ENCODE measurements around the gene PADI3. TPM values are rescaled to one million over a fixed set of nuclear protein-coding genes. Genes with fewer than 3 reads are reported as not detected.

The PADI3 gene
- total RNA-seq, 3 donors from 2014 or later (not counting 1 experiment from before 2014, with no cell fraction given) = not detected

DNA sequence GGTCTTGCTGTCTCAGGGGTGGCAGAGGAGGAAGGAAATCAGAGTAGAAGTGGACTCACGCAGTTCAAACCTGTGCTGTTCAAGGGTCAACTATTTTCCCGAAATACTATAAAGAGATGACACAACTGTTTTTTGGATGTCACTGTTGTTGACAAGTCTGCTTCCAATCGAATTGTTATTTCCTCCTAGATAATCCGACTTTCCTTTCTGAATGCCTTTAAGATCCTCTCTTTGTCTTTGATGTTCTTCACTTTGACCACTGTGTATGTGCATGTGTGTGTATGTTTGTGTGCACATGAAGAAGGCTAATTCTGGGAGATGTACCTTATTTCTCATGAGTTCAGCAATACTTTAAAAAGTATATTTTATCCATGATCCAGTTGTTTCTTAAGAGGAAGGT, 80.7 kb downstream of the PADI3 start:
- Mint-ChIP-seq H3K27ac (no peak overlapping the region), H3K4me3 (no peak overlapping the region), H3K9me3 (no peaks in the 10 kb centered on the region), H3K4me1 (no peaks in the 10 kb centered on the region), H3K27me3 (ENCODE audit: low read depth in 2 of 2) (peaks cover 3 to 7% of the 10 kb centered on the region in 2 donors), H3K36me3 (no peaks in the 10 kb centered on the region)
- no peaks in the 10 kb centered on the region for H3K9me3 ChIP-seq (ENCODE audit: control insufficient read depth, insufficient read depth, low read length)
- TF ChIP-seq, protein P1, sequence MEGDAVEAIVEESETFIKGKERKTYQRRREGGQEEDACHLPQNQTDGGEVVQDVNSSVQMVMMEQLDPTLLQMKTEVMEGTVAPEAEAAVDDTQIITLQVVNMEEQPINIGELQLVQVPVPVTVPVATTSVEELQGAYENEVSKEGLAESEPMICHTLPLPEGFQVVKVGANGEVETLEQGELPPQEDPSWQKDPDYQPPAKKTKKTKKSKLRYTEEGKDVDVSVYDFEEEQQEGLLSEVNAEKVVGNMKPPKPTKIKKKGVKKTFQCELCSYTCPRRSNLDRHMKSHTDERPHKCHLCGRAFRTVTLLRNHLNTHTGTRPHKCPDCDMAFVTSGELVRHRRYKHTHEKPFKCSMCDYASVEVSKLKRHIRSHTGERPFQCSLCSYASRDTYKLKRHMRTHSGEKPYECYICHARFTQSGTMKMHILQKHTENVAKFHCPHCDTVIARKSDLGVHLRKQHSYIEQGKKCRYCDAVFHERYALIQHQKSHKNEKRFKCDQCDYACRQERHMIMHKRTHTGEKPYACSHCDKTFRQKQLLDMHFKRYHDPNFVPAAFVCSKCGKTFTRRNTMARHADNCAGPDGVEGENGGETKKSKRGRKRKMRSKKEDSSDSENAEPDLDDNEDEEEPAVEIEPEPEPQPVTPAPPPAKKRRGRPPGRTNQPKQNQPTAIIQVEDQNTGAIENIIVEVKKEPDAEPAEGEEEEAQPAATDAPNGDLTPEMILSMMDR (IDR thresholded peaks at IDR 0.05) = no peak
- no peaks in the 10 kb centered on the region for H3K27me3 ChIP-seq (ENCODE audit: control insufficient read depth, insufficient read depth, low read length)
- H3K4me3 ChIP-seq (ENCODE audit: low read length) = no peak overlapping the region
- ATAC-seq (no peak), DNase-seq (no peak)
- H3K36me3 ChIP-seq (ENCODE audit: control insufficient read depth, insufficient read depth, low read length) = no peaks in the 10 kb centered on the region
- H3K27ac ChIP-seq (ENCODE audit: low read length) = no peak overlapping the region
- 92% methylated on average over 4 of the region's 4 CpGs for WGBS (ENCODE audit: insufficient coverage)
- no peaks in the 10 kb centered on the region for H3K4me1 ChIP-seq (ENCODE audit: control insufficient read depth, insufficient read depth, low read length)
- intact Hi-C loops (cut with micrococcal nuclease) = no loop called here

DNA sequence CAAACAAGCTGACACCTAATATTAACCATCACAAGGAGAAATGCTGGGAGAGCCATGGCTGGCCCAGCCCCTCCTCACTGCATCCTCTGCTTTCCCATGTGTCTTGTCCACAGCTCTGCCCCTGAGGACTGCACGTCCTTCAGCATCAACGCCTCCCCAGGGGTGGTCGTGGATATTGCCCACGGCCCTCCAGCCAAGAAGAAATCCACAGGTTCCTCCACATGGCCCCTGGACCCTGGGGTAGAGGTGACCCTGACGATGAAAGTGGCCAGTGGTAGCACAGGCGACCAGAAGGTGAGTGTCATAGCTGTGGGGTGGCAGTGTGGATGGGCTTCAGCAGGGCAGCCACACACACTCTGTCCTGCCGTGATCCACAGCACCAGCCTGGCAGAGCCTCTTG, 82.0 kb downstream of the PADI3 start:
- ATAC-seq = no peak
- Mint-ChIP-seq H3K4me1 (no peaks in the 10 kb centered on the region), H3K27me3 (ENCODE audit: low read depth in 2 of 2) (peaks cover under 1 to 3% of the 10 kb centered on the region in 2 donors), H3K4me3 (no peak overlapping the region), H3K27ac (no peak overlapping the region), H3K36me3 (no peaks in the 10 kb centered on the region), H3K9me3 (no peaks in the 10 kb centered on the region)
- DNase-seq = no peak
- no peaks in the 10 kb centered on the region for H3K9me3 ChIP-seq (ENCODE audit: control insufficient read depth, insufficient read depth, low read length)
- no peaks in the 10 kb centered on the region for H3K27me3 ChIP-seq (ENCODE audit: control insufficient read depth, insufficient read depth, low read length)
- TF ChIP-seq, protein P1 (IDR thresholded peaks at IDR 0.05) = no peak
- H3K27ac ChIP-seq (ENCODE audit: low read length) = no peak overlapping the region
- no peaks in the 10 kb centered on the region for H3K4me1 ChIP-seq (ENCODE audit: control insufficient read depth, insufficient read depth, low read length)
- 87% methylated on average over 7 of the region's 7 CpGs for WGBS (ENCODE audit: insufficient coverage)
- H3K36me3 ChIP-seq (ENCODE audit: control insufficient read depth, insufficient read depth, low read length) = no peaks in the 10 kb centered on the region
- no peak overlapping the region for H3K4me3 ChIP-seq (ENCODE audit: low read length)
- intact Hi-C loops (cut with micrococcal nuclease) = no loop called here

DNA sequence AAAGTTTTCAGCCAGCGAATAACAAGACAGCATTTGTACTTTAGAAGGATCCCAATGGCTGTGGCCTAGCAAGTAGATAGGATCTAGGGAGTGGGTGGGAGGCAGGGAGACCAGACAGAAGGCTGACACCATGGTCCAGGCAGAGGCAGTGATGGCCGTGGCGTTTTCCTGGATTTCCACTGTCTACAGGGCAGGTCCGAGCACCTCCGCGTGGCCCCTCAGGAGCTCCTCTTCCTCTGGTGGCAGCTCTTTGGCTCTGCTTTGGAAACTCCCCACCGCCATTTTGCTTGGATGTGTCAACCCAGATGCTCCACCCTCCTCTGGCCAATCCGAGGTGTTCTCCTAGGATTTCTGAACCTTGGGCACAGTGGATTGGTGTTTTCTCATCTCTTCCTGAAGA, 84.2 kb downstream of the PADI3 start:
- no peaks in the 10 kb centered on the region for H3K36me3 Mint-ChIP-seq
- 90% methylated on average over 8 of the region's 8 CpGs for WGBS (ENCODE audit: insufficient coverage)
- intact Hi-C loops (cut with micrococcal nuclease) = no loop called here
- no peak overlapping the region for H3K4me3 ChIP-seq (ENCODE audit: low read length)
- H3K27me3 ChIP-seq (ENCODE audit: control insufficient read depth, insufficient read depth, low read length) = no peaks in the 10 kb centered on the region
- no peaks in the 10 kb centered on the region for H3K9me3 ChIP-seq (ENCODE audit: control insufficient read depth, insufficient read depth, low read length)
- H3K27ac Mint-ChIP-seq = no peak overlapping the region
- H3K4me3 Mint-ChIP-seq = no peak overlapping the region
- no peaks in the 10 kb centered on the region for H3K36me3 ChIP-seq (ENCODE audit: control insufficient read depth, insufficient read depth, low read length)
- H3K27me3 Mint-ChIP-seq (ENCODE audit: low read depth in 2 of 2) = peaks cover 3 to 7% of the 10 kb centered on the region in 2 donors
- no peak for ATAC-seq
- no peaks in the 10 kb centered on the region for H3K9me3 Mint-ChIP-seq
- TF ChIP-seq, protein P1 (IDR thresholded peaks at IDR 0.05) = no peak
- peaks cover 0 to 5% of the 10 kb centered on the region in 2 donors for H3K4me1 Mint-ChIP-seq
- no peak overlapping the region for H3K27ac ChIP-seq (ENCODE audit: low read length)
- DNase-seq = no peak
- H3K4me1 ChIP-seq (ENCODE audit: control insufficient read depth, insufficient read depth, low read length) = no peaks in the 10 kb centered on the region

Other genes with a start within 250 kb of the PADI3 start
- 10 to 100 TPM; 38.7 to 53.6 (median 42.8) TPM for gene ATP13A2, start 237.2 kb upstream of the PADI3 start, total RNA-seq
- 10 to 100 TPM; 56.8 to 62.6 (median 59.5) TPM for gene SDHB, start 195.1 kb upstream of the PADI3 start, total RNA-seq
- gene PADI2, start 129.6 kb upstream of the PADI3 start, total RNA-seq = 1 to 10 TPM in 1 of 3 donors, under 1 TPM in 2; 0.56 to 2.5 (median 0.88) TPM
- gene PADI1, start 44.0 kb upstream of the PADI3 start, total RNA-seq = not detected
- 10 to 100 TPM in 1 of 3 donors, 1 to 10 TPM in 2; 1.4 to 11.6 (median 1.7) TPM for gene PADI4, start 59.1 kb downstream of the PADI3 start, total RNA-seq
- gene PADI6, start 123.1 kb downstream of the PADI3 start, total RNA-seq = not detected
- 10 to 100 TPM; 55.2 to 76.8 (median 73.2) TPM for gene RCC2, start 190.6 kb downstream of the PADI3 start, total RNA-seq

Measured in natural killer cell (primary cell).